ENCODE results near the gene MRM2. TPM values are rescaled to one million over a fixed set of nuclear protein-coding genes. Genes with fewer than 3 reads are reported as not detected.
A peak's percentile ranks its signal among the peaks of the same experiment; 100 is the strongest.

Gene MRM2
- polyA plus RNA-seq, 10 donors: 19.8 to 27.4 (median 23.4) TPM

DNA sequence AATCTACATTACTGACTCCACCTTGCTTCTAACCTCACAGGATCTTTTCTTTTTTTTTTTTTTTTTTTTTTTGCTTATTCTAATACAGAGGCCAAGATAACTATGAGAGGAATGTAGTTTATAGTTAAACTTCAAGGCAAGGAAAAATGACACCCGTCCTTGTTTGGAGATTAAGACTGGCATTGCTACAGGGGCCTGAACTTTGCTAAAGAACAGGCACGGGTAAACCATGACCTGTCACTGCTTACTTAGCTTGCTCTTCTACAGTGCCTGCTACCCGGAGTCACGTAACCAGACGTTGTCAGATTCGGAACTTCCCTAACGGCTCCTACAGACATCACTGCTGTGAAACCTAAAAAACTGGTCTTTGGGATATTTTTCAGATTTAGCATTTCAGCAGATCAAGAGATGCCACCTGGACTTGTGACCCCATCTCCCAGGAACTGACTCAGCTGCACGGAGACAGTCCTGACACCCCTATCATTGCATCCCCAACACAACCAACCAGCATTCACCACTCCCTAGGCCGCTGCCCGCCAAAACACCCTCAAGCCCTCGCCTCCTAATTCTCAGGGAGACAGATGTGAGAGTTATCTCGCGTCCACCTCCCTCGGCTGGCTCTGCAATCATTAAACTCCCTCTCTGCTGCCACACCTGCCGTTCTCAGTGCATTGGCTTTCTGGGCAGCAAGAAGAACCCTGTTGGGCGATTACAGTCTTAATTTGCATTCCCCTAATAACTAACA is 36.8 kb downstream of the MRM2 start:
- no peak for DNase-seq

- DNase-seq: no peak
Measured at GRCh38 chr7:2204446-2204845, 37.6 kb downstream of the MRM2 start.

GRCh38 chr7:2203766-2204300 is 38.2 kb downstream of the MRM2 start:
- DNase-seq: no peak

DNA sequence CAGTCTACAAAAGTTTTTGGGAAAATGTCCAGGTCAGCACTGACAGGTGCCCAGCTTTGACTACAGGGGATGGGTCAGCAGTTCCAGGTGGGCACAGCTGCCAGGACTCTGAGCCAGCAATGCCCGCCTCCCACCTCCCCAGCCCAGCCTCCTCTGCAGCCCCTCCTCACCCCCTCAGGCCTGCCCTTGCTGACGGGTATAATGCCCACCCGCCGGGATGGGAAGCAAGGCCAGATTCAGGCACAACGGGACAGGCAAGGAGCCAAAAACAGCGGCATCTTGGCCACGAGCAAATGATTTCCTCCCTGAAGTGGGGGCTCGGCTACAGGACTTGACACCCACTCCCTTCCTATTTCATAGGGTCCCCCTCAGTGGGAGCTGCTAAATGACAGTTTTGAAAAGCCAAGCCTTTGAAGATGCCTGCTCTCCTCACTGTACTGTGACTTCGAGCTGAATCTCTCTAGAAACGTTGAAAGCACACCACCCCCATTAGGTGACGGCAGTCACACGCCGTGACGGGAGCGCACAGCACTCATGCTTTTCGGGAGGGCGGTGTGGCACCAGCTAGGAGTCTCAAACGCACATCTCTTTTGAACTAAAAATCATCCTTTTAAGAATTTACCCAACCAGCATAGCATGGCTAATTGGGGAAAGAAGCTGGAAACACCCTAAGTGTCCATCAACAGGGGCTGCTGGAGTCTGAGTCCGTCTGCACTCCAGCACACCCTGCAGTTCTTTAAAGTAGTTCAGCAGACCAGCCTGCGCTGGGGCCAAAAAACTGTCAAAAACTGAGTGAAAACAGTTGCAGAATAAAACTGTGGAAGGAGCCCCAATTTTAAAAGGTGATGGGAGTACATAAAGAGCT is 38.9 kb downstream of the MRM2 start:
- DNase-seq: peak in 1 of 3 donors; percentile 34

GRCh38 chr7:2202361-2202761 is 39.6 kb downstream of the MRM2 start:
- DNase-seq: no peak

DNA sequence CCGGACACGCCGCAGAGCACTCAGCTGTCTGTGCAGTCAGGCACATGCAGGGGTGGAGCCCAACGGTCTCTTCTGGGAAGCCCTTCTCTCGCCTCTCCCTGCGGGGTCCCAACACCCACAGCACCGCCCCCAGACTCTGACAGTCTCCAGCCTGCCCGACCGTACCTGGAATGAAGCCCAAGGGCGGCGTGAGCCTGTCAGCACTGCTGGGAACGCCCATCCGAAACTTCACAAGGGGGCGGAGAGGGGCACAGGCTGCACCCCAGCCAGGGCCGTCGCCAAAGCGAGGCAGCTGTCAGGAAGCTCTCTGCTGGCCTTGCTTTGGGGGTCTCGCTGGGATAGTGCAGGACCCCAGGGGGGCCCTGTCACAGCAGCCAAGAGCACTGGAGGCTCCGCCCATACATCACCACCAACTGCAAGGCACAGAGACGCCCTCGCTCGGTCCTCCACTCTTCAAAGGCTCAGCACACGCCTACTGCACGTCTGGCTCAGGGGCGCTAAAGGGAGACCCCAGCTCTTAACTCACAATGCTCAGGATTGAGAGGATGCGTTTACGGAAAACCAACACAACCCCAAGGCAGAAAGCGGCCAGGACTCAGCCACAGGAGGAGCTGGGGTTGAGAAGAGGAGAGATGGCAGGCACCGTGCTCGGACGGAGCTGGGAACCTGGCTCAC is 40.2 kb downstream of the MRM2 start:
- DNase-seq: peak in 1 of 3 donors; percentile 34

DNA sequence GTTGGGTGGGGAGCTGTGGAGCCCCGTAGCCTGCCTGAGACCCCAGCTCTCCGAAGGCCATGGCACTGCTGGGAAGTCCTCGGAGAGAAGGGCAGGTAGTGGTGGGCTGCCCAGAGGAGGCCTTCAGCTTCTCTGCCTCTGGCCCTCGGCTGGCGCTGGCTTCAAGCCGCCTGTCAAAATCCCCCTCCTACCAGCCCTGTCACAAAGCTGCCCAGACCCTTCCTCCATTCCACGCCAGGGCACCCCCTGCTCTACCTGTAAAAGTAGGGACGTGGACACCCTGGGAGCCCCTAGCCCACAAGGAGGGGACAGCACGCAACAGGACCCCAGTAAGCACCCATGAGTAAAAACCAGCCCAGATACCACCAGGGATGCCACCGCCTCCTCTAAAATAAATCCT is 40.9 kb downstream of the MRM2 start:
- DNase-seq: no peak

DNA sequence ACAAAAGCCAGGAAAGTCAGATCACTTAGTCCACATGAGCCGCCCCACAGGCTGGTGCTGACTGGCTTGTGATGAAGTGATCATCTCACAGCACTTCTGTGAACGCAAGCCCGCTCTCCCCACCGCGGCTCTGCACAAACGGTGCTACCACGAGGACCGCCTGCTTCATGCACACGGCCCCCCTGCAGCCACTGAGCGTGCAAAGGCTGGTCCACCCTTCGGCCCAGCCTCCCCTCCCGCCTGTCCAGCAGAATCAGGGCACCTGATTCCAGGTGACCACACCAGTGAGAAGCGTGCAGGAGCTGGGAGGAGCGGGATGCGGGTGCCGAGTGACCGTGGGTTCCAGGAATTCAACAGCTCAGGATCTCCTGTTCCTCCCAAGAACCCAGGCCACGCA is 41.4 kb downstream of the MRM2 start:
- no peak for DNase-seq

DNA sequence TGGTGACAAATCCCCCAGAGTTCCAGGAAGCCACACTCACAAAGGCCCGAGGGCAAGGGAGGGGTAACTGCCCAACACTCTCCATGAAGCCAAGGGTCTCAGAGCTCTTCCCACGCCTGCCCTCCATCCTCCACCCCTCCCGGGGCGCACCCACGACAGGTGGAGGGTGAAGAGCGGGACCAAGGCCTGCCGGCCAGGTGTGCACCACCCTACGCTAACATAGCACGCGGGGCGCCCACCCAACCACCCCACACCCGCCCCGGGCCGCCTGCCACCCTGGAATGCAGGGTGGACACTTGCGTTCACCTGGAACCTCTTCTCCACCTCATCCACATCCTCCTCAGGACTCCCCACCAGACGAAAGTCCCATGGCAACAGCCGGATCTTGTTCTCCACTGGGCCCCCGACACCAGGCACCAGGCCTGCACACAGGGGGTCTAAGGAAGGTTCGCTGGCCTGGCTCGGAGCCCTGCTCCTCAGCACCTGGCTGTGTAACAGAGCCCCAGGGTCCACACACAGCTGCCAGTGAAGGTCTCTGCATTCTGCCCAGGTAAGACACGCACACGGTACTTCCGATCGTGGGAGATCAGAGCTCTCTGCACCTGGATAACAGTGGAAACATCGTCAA is 41.9 kb downstream of the MRM2 start:
- DNase-seq: no peak

GRCh38 chr7:2199528-2199927 is 42.5 kb downstream of the MRM2 start:
- no peak for DNase-seq

- DNase-seq: no peak
Measured at GRCh38 chr7:2198760-2199159, 43.2 kb downstream of the MRM2 start.

GRCh38 chr7:2198206-2198605 is 43.8 kb downstream of the MRM2 start:
- DNase-seq: no peak

DNA sequence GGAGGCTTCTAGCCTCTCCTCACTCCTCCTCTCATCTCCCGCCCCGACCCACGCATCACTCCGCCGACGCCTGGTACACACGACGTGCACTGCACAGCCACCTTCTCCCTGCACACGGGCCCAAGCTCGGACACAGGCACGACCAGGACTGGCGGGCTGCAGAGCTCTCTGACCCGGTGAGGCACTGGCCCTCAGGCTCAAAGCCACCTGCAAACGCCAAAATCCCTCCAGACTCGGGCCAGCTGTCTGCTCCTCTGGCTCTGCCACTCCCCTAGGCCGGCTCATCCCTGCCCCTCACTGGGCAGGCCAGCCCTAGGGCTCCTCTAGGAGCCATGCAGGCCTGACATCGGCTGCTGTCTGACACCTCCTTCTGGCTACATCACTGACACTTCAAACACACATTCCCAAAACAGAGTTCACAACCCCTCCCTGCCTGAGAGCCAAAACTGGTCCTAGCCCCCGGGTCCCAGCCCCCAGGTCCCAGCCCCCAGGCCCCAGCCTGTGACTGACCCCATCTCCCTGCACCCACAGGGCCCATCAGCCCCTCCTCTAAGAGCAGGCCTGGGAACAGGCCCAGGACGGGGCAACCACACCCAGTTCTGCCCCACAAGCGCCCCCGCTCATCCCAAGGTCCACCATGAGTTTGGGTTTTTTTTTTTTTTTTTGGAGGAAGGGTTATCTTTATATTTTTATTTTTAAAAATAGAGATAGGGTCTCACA is 44.4 kb downstream of the MRM2 start:
- no peak for DNase-seq

DNA sequence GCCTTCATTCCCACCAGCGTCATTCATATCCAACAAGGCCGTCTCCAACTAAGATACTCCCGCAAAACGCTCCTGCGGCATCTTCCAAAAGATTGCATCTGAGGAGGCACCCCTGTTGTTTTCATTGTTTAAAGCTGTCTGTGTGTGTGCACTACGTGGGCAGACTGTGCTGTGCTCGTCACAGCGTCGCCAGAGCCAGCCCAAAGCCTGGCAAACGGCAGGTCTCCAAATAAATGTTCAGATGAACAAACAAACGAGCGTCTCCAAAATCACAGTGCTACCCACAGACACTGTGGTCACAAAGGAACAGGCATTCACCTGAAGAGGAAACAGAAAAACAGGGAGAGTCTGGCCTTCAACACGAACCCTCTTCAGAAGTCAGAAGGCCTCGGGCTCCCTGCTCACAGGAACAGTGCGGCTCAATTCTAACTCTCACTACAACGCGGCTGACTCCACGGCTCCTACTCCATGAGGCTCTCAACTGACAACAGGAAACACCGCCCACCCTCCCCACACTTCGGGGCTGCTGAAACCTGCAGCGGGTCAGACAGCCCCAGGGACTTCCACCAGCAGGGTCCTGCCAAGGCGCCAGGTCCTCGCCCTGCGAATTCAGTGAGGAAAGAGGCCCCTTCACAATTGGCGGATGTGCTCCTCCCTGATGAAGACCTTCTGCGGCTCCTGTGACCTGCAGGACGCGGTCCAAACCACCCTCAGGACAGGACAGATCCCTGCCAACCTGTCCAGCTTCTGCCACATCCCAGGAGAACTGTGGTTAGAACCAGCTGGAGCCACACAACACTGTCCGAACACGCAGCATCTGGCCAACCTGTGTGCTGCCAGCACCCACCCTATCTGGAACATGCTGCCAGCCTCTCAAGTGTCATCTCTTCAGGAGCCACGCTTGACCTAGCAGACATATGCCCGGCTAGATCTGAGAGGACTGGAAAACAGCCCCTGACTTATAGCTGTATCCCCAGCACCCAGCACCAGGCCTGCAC is 45.3 kb downstream of the MRM2 start:
- no peak for DNase-seq

DNA sequence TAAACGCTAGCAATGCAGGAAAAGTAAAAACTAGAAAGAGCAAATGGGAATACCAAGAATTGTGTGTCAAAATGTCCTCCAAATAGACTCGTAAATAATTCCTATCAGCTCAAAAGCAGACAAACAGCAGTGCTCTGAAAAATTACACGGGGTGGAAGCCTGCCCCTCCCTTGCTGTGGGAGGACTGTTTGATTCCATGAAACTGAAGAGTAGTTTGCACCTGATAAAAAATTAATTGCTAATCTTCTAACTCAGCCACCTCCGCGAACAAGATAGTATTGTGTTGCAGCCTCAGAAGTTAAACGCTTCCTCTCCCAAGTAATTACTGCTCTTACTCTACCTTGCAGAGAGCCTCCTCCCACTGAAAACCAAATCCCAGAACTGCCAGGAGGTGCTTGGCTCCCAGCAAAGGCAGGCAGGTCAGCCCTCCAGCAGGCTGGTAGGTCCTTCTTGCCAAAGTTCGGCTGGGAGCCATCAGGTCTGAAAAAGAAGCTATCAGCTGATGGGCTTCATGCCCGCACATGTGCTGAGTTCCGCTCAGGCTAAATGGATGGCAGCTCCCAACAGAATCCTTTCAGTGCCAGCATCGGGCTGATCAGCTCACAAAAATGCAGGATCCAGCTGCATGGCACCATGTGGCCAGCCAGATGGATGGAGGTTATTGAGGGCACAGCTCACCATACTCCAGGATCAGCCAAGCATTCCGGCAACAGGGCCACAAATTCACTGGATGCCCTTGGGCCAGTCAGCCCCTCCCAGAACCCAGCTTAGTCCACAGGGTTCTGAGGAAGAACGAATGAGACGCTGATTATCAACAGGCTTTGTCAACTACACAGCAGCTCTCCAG is 46.4 kb downstream of the MRM2 start:
- peak; percentile 59 to 79 (median 68) for DNase-seq

DNA sequence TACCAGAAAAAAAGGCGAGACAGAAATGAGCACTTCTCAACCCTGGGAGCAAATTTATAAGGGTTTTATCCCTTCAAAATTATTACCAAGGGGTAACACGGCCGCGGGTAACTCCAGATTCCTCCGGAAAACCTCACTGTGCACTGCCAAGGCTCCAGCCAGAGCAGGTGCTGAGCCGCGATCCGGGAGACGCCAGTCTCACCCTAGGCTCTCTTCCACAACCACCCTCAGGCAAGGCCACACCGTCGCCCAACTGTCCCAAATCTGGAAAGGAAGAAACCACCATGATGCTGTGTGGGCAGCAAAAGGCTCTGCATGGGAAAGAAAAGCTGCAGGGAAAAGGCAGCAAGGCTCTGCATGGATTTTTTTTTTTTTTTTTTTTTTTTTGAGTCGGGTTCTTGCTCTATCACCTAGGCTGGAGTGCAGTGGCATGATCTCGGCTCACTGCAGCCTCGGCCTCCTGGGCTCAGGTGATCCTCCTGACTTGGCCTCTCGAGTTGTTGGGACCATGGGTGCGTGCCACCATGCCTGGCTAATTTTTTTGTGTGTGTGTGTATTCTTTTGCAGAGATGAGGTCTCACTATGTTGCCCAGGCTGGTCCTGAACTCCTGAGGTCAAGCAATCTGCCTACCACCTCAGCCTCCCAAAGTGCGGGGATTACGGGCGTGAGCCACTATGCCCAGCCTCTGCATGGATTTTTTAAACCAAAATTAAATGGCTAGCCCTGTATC is 48.3 kb downstream of the MRM2 start:
- DNase-seq: no peak

GRCh38 chr7:2192831-2193534 is 49.0 kb downstream of the MRM2 start:
- DNase-seq: peak; percentile 34 to 48 (median 40)

All from muscle of back (tissue), 11 donors.